ENCODE data around the gene MDM1.

GRCh38 chr12:68327896-68328295, 4.3 kb downstream of the MDM1 start:
- TF ChIP-seq CTCF (optimal IDR thresholded peaks at IDR 0.05 in 1 of 3, IDR thresholded peaks at IDR 0.05 in 1 of 3, conservative IDR thresholded peaks at IDR 0.05 in 1 of 3; ENCODE audit: extremely low read depth in 1 of 3, insufficient read depth in 2 of 3, low read length in 3 of 3) (no peak), EZH2 (IDR thresholded peaks at IDR 0.05; ENCODE audit: low read length) (no peak)
